ENCODE measurements around the gene RAB21. TPM values are rescaled to one million over a fixed set of nuclear protein-coding genes. Genes with fewer than 3 reads are reported as not detected.

The RAB21 gene
- total RNA-seq, 4 donors from 2014 or later = 15.0 to 36.9 (median 31.7) TPM

- peaks cover 0 to 1% (median 0%) of the 10 kb centered on the region in 4 donors for H3K27me3 ChIP-seq
- intact Hi-C loops (cut with DNase I) = no loop called here
- H3K36me3 ChIP-seq = no peaks in the 10 kb centered on the region
- H3K4me3 ChIP-seq = no peak overlapping the region
- TF ChIP-seq POLR2A (IDR thresholded peaks at IDR 0.05; ENCODE audit: low read depth) (no peak), EP300 (IDR thresholded peaks at IDR 0.05) (no peak), POLR2AphosphoS5 (IDR thresholded peaks at IDR 0.05) (peak in 1 of 2 donors; percentile 18), CTCF (IDR thresholded peaks at IDR 0.05) (peak; percentile 45 to 75 (median 69))
- H3K9me3 ChIP-seq = no peaks in the 10 kb centered on the region
- 35% methylated on average over 4 of the region's 4 CpGs for WGBS
- H3K4me1 ChIP-seq = no peaks in the 10 kb centered on the region
- no peak overlapping the region for H3K27ac ChIP-seq (replicated peaks in 1 of 4)
- DNase-seq (ENCODE audit: extremely low spot score) = no peak
Observed at GRCh38 chr12:71746974-71747611, 7.6 kb upstream of the RAB21 start.

- intact Hi-C loops (cut with DNase I) = no loop called here
- H3K9me3 ChIP-seq = no peaks in the 10 kb centered on the region
- TF ChIP-seq CTCF (IDR thresholded peaks at IDR 0.05) (no peak), EP300 (IDR thresholded peaks at IDR 0.05) (no peak), POLR2AphosphoS5 (IDR thresholded peaks at IDR 0.05) (no peak), POLR2A (IDR thresholded peaks at IDR 0.05; ENCODE audit: low read depth) (no peak)
- peaks cover 0 to 3% (median 0%) of the 10 kb centered on the region in 4 donors for H3K27me3 ChIP-seq
- H3K4me1 ChIP-seq = no peaks in the 10 kb centered on the region
- DNase-seq (ENCODE audit: extremely low spot score) = no peak
- H3K4me3 ChIP-seq = no peak overlapping the region
- H3K27ac ChIP-seq (replicated peaks in 1 of 4) = no peak overlapping the region
- H3K36me3 ChIP-seq = no peaks in the 10 kb centered on the region
- WGBS = 57% methylated on average over 5 of the region's 5 CpGs
Observed at GRCh38 chr12:71748081-71748850, 6.4 kb upstream of the RAB21 start.

- 81% methylated on average over 1 of the region's 1 CpG for WGBS
- no peaks in the 10 kb centered on the region for H3K36me3 ChIP-seq
- H3K27ac ChIP-seq (replicated peaks in 1 of 4) = no peak overlapping the region
- DNase-seq (ENCODE audit: extremely low spot score) = no peak
- peaks cover 4 to 7% (median 6%) of the 10 kb centered on the region in 4 donors for H3K4me1 ChIP-seq
- H3K9me3 ChIP-seq = no peaks in the 10 kb centered on the region
- no peak overlapping the region for H3K4me3 ChIP-seq
- peaks cover 0 to 3% (median 0%) of the 10 kb centered on the region in 4 donors for H3K27me3 ChIP-seq
- intact Hi-C loops (cut with DNase I) = loop anchor here (5.0 to 10.0 kb wide), 2 partner anchors 62 to 85 kb away; partner anchors contain the start of genes THAP2, TMEM19 and ZFC3H1
- TF ChIP-seq POLR2A (IDR thresholded peaks at IDR 0.05; ENCODE audit: low read depth) (no peak), CTCF (IDR thresholded peaks at IDR 0.05) (no peak), EP300 (IDR thresholded peaks at IDR 0.05) (no peak), POLR2AphosphoS5 (IDR thresholded peaks at IDR 0.05) (no peak)
Observed at GRCh38 chr12:71749666-71750065, 5.0 kb upstream of the RAB21 start.

- Histone ChIP-seq H3K27me3 (peaks cover 0 to 3% (median 0%) of the 10 kb centered on the region in 4 donors), H3K4me1 (peaks cover 9 to 30% (median 29%) of the 10 kb centered on the region in 4 donors), H3K27ac (replicated peaks in 1 of 4) (no peak overlapping the region), H3K4me3 (no peak overlapping the region), H3K9me3 (no peaks in the 10 kb centered on the region), H3K36me3 (peaks cover 0 to 3% (median under 1%) of the 10 kb centered on the region in 4 donors)
- 92% methylated on average over 1 of the region's 1 CpG for WGBS
- no peak for TF ChIP-seq POLR2AphosphoS5 (IDR thresholded peaks at IDR 0.05)
- no peak for TF ChIP-seq POLR2A (IDR thresholded peaks at IDR 0.05; ENCODE audit: low read depth)
- TF ChIP-seq EP300 (IDR thresholded peaks at IDR 0.05) = no peak
- no peak for TF ChIP-seq CTCF (IDR thresholded peaks at IDR 0.05)
- intact Hi-C loops (cut with DNase I) = loop anchor here (5.0 to 10.0 kb wide), 2 partner anchors 66 to 88 kb away; partner anchors contain the start of genes THAP2, TMEM19 and ZFC3H1
- no peak for DNase-seq (ENCODE audit: extremely low spot score)
Observed at GRCh38 chr12:71752891-71753290, 1.8 kb upstream of the RAB21 start.
